UCSD-AML1 (cell line): Measurements from ENCODE around the gene LHB.

Source experiments
- DNase-seq: peaks from one replicate; lab custom pipeline; 2025; ENCODE audit not compliant: unreplicated experiment; lab: John Stamatoyannopoulos, UW

The LHB gene

GRCh38 chr19:49014123-49014869 is 2.6 kb downstream of the LHB start:
- no peak for DNase-seq

GRCh38 chr19:49011194-49011593 is 5.7 kb downstream of the LHB start:
- no peak for DNase-seq

GRCh38 chr19:49010453-49010852 is 6.4 kb downstream of the LHB start:
- no peak for DNase-seq

GRCh38 chr19:49009828-49010227 is 7.1 kb downstream of the LHB start:
- no peak for DNase-seq

- no peak for DNase-seq
Observed at GRCh38 chr19:49006905-49007304, 10.0 kb downstream of the LHB start.

GRCh38 chr19:49004964-49005614 is 11.8 kb downstream of the LHB start:
- no peak for DNase-seq

GRCh38 chr19:49004133-49004532 is 12.8 kb downstream of the LHB start:
- no peak for DNase-seq

- DNase-seq, result peak; percentile 41
Observed at GRCh38 chr19:48999481-49000325, 17.2 kb downstream of the LHB start.

- peak; percentile 61 for DNase-seq
Observed at GRCh38 chr19:48997972-48998371, 18.9 kb downstream of the LHB start.

- no peak for DNase-seq
Observed at GRCh38 chr19:48994035-48994386, 22.9 kb downstream of the LHB start.

GRCh38 chr19:48993175-48994034 is 23.5 kb downstream of the LHB start, which contains the start of the genes GYS1 and RUVBL2:
Gene GYS1 (minus strand): TSS chr19:48993309. CDS start chr19:48993112, 197 bp downstream.
Gene RUVBL2 (plus strand): TSS chr19:48993887. CDS start chr19:48993912, 25 bp downstream.
- DNase-seq, result peak; percentile 99

- no peak for DNase-seq
Observed at GRCh38 chr19:48992581-48993174, 24.2 kb downstream of the LHB start.

- peak; percentile 43 for DNase-seq
Observed at GRCh38 chr19:48991873-48992580, 24.9 kb downstream of the LHB start.

GRCh38 chr19:48991011-48991609 is 25.8 kb downstream of the LHB start:
- no peak for DNase-seq

GRCh38 chr19:48990400-48990799 is 26.5 kb downstream of the LHB start:
- no peak for DNase-seq

- DNase-seq, result no peak
Observed at GRCh38 chr19:48989701-48990291, 27.1 kb downstream of the LHB start.

GRCh38 chr19:48988860-48989259 is 28.0 kb downstream of the LHB start:
- DNase-seq, result no peak

- DNase-seq, result no peak
Observed at GRCh38 chr19:48988286-48988685, 28.6 kb downstream of the LHB start.

- DNase-seq, result no peak
Observed at GRCh38 chr19:48987323-48987722, 29.6 kb downstream of the LHB start.
